ENCODE measurements around the gene ZNF195.
"Not testable (repeated sequence)": the region's sequence is repeated elsewhere in the genome, so short reads cannot be mapped to it uniquely, and the experiment has no call there.

ZNF195 gene

DNA sequence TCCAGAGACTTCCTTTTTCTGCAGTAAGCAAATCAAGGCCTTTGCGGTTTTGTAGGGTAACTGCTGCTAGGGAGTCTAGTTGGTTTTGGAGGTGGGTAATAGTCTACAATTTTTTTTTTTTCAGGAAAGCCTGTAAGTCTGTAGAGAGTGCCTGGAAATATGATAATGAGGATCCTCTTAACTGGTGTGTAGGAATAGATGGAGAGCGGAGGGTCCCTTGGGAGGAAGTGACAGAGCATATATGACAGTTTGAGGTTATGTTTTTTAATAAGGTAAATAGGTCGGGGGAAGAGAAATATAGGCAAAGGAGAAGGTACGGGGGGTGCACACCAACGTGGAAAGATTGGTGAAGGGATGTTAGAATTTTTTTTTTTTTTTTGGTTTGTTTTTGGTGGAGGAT is 25.9 kb downstream of the ZNF195 start:
- DNase-seq, result no peak

DNA sequence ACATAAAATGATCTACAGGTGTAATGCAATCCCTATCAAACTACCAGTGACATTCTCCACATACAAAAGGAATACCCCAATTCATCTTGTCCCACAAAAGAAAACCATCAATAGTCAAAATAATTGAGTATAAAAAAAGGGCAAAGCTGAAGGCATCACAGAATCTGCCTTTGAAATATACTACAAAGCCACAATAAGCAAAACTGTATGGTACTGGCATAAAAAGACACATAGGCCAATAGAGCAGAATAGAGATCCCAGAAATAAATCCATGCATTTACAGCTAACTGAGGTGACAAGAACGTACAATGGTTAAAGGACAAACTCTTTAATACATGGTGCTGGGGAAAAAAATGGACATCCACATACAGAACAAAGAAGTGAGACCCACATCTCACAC is 31.8 kb downstream of the ZNF195 start:
- no peak for DNase-seq

DNA sequence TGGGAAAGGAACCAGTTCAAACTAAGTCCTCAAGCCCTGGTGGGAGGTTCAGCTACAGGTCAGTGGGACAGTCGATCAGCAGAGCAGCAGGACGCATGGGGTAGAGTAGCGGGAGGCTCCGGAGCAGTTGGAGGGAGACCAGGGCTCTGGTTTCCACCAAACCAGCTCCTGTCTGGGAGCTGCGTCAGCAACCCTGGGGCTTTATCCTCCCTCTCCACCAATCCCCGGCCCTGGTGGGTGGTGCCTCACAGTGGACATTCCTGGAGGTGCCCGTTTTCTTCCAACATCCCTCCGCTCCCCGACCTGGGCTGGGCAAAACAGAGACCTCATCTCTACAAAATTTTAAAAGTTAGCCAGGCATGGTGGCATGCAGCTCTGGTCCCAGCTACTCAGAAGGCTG is 32.4 kb downstream of the ZNF195 start:
- no peak for DNase-seq

DNA sequence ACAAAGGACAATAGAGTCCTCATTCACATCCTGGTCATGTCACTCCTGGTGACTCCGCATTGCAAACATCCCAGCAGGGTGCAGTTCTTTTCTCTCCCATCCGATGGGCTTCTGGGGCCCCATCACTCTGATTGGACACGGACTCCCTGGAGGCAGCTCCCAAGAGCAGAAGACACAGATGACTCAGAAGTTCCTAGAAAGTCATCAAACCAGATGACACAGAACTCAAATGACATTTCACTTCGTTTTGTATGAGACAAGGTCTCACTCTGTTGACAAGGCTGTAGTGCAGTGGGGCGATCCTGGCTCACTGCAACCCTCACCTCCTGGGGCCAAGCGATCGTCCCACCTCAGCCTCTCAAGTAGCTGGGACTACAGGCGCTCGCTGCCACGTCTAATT is 33.2 kb downstream of the ZNF195 start:
- no peak for DNase-seq

DNA sequence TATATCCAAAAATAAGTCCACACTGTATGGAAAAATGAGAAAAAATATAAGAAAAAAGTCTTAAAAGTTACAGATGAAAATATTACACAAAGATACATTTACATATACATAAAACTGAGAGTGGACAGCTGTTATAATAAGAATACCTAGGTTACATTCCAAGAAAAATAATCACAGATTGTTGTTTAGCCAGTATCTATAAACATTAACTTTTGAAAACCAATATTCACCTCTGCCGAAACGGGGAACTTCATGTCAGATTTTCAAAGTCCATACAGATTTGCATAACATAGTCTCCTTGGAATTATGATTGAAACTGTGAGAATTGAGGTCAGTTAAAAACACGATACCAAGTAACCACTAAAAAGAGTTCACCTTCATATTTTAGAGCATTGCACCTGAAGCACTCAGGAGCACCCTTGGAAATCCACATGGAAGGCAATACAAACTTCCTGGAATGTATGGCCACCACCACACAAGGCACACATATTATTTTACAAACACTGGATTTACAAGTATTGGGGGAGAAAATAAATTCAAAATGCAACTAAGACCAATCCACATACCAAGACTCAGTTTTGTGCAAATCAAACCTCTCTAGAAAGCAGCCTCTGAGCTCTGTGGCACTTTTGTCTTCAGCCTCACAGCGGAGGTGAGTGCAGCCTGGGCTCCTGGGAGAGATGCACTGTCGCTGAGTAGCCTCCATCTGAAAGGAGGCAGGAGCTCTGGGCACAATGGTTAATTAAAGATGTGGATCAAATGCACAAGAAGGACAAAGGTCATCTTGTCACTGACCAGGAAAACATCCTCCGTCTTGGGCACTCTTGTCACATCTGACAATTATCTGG is 34.4 kb downstream of the ZNF195 start:
- no peak for DNase-seq

DNA sequence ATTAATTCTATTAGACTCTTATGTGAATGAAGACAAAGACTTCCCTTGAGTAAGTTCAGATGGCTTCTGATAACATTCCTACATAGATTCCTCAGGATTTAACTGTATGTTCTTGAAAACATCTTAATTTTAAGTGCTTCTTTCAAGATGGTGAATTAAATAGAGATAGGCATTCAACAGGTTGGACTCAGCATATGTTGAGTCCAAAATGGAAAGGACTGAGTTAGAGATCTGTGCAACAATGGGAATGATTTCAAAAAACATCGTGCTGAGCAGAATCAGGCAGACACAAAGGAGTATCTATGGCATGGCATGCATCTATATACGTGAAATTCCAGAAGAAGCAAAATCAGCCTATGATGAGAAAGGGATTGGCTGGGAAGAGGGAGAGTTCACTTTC is 36.2 kb downstream of the ZNF195 start:
- DNase-seq, result no peak

DNA sequence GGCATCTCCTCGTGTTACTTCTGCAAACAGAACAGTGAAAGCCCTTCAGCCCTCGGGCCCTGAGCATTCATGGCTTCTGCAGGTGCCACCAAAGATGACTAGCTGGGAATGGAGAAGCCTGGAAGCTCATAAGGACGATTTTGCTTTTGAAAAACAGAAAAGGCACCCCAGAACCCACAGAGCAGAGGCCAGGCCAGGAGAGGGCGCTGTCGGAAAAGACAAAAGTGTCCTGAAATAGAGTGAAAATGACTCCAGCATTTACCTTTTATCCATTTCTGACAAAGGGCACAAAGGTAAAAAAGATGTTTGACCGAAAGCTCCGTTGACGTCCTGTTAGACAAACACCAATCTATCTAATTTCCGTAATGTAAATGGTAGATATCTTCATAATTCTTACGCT is 37.6 kb downstream of the ZNF195 start:
- peak in 13 of 56 donors; percentile 3 to 57 (median 15) for DNase-seq

DNA sequence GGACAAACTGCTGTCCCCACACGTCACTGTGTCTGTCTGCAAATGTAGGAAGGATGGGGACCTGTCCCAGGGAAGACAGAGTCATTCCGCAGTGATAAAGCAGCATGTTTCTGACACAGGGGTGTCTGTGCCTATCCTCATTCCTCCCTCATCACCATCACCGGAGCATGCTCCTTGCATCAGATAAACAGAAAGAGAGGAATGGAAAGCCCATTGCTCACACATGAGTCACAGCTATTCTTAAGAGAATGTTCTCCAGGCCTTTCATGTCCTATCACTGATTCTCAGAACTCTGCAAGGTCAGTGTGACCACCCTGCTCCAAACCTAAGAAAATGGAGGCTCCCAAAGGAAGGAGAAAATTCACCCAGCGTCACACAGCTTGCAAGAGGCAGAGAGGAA is 38.9 kb downstream of the ZNF195 start:
- no peak for DNase-seq

DNA sequence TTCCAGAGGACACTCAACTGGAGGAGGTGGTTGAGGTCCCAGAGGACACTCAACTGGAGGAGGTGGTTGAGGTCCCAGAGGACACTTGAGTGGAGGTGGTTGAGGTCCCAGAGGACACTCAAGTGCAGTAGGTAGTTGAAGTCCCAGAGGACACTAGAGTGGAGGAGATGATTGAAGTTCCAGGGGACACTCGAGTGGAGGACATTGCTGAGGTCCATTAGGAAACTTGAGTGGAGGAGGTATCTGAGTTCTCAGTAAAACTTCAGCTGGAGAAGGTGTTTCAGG is 39.7 kb downstream of the ZNF195 start:
- DNase-seq, result no peak

DNA sequence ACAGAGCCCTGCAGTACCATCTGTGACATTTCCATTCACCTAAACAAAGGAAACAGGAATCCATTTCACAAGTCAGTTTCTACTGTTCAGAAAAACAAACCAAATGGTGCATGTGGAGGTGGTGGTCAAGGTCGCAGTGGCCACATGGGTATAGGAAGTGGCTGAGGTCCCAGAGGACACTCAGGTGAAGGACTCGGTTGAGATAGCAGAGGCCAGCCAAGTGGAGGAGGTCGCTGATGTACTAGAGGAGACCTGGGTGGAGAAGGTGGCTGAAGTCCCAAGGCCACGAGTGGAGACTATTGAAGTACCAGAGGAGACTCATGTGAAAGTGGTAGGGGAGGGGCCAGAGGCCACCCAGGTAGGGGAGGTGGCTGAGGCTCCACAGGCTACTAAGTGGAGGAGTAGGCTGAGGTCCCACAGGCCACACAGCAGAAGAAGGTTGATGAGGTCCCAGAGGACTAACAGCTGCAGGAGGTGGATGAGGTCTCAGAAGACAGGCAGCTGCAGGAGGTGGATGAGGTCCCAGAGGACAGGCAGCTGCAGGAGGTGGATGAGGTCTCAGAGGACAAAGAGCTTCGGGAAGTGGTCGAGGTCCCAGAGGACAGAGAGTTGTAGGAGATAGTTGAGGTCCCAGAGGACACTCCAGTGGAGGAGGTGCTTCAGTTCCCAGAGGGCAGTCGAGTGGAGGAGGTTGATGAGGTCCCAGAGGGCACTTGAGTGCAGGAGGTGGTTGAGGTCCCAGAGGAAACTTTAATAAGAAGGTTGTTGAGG is 40.2 kb downstream of the ZNF195 start:
- DNase-seq, result no peak

DNA sequence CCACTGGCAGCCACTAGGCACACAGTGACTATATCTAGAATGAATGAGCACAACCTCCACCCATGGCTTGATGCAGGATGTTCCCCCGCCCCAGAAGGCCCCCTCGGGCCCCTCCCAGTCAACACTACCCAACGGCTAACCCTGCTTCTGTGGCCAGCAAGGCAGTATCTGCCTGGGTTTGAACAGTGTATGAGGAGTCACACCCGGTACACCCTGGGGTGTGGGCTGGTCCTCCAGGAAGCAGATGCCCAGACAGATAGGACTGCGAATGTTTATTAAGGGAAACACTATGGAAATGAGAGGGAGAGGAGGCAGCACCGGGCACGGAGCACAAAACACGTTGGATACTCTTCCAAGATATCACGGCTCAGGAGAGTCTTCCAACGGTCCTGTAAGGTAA is 42.5 kb downstream of the ZNF195 start:
- DNase-seq, result not testable (repeated sequence)

DNA sequence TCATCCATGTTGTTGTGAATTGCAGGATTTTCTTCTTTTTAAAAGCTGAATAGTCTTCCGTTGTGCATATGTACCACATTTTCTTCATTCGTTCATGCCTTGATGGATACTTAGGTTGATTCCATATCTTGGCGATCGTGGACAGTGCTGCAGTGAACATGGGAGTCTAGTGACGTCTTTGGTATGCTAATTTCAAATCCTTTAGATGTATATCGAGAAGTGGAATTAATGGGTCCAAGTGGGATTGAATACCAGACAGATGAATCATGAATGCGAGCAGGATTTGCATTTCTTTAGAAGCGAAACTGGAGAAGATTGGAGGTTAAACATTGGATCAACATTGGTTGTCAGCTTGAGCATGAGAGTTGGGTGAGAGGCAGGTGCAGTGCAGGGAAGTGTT is 45.8 kb downstream of the ZNF195 start:
- not testable (repeated sequence) for DNase-seq

DNA sequence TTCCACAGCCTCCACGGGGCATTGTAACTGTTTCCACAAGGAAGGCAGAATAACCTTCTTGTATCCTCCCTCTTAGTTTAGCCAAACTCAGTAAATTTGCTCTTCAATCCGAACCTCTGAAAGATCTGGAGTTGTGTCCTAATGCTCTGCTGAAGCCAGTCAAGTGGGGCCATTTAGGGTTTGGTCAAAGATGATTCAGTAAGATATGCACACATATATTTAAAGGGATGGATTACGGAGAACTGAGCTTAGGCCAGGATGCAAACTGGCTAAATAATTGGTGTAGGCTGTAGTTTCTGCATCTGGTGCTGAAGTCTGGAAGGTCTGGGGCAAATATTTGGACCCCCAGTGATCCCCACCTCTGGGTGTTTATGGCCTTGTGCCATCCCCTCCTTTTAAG is 47.9 kb downstream of the ZNF195 start:
- not testable (repeated sequence) for DNase-seq

DNA sequence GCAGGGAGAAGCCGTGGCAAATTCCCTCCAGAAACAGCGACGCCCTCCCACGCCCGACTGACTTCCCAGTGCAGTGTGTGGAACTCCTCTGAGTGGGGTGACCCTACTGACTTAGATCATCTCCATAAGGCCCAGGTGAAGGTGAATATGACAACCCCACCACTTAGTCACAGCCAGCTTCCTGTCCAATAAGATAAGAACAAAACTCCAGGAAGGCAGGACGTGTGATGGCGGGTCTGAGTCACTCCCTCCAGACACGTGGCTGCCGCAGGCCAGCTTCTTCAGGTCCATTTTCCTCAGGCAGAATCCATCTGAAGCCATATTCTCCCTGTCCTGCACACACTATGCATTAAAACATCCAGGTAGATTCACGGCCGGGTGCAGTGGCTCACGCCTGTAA is 48.9 kb downstream of the ZNF195 start:
- DNase-seq, result not testable (repeated sequence)

DNA sequence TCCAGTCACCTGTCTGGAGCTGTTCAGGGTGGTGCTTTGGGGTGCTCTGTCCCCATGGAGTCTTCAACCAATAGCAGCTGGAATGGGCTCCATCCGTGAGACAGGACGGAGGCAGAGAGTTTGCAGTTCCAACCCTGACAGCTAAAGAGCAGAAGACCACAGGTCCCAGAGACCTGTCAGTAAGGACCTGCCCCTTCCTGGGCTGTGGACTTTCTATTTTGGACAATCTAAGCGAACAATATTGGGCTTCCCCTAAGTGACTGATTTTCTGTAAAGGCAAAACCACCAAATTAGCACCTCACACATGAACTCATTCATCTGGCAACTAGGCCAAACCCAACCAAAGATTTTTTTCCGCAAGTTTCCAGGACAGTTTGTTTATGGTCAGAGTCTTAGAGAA is 50.4 kb downstream of the ZNF195 start:
- DNase-seq, result not testable (repeated sequence)

DNA sequence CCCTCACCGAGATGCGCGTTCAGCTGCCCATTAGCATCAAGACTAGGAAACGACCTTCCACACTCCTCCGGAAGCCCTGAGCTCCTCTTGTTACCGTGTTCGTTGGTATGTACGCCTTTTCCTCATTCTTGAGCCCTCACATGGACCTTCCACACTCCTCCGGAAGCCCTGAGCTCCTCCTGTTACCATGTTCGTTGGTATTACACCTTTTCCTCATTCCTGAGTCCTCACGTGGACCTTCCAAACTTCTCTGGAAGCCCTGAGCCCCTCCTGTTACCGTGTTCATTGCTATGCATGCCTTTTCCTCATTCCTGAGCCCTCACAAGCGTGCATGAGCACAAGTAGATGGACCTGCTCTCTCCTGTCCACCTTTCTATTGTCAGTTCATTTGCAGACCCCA is 52.5 kb downstream of the ZNF195 start:
- not testable (repeated sequence) for DNase-seq

DNA sequence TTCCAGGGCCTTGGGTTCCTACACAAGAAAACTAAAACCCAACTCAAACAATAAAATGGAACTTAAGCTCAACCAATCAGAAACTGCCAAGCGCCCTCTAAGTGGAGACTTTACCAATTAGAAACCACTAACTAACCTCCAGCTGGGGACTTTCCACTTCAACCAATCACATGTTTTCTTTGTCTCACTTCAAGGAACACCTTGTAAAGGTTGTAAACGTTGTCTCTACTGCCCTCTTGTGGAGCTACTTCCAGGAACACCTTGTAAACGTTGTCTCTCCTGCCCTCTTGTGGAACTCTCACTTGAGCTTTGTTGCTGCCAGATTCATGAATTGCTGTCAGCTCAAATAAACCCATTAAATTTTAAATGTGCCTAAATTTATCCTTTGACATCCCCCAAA is 54.2 kb downstream of the ZNF195 start:
- not testable (repeated sequence) for DNase-seq
